Keratinocyte (primary cell): ENCODE results near the gene PDE1C. TPM values are rescaled to one million over a fixed set of nuclear protein-coding genes. Genes with fewer than 3 reads are reported as not detected.

ENCODE experiments used
- DNase-seq: peaks from one replicate; pipeline ENCODE4 v3.0.0-alpha.2; 2011; ENCODE audit warnings: low read depth, missing footprints, low spot score
- FAIRE-seq: peaks from 2 replicates; lab custom pipeline; 2011; peaks lifted over from hg19 to GRCh38; lab: Jason Lieb, UNC
- H2AFZ ChIP-seq: 2 replicates; pipeline ENCODE4 v1.6.0; 2012; ENCODE audit warnings: low read length, control low read depth, inconsistent platforms; ENCODE audit not compliant: control insufficient read depth
- H3K27ac ChIP-seq: 2 replicates; pipeline ENCODE4 v1.5.1; 2011; ENCODE audit warnings: low read length; ENCODE audit not compliant: control insufficient read depth, insufficient read depth
- H3K27me3 ChIP-seq: 3 replicates; pipeline ENCODE4 v1.6.0; 2011; ENCODE audit warnings: low read length; ENCODE audit not compliant: control insufficient read depth, insufficient read depth; ENCODE audit errors: extremely low read depth
- H3K36me3 ChIP-seq, 2 experiments: 2 replicates in 1 of 2; 3 replicates in 1 of 2; pipeline ENCODE4 v1.5.1; 2011; ENCODE audit warnings: low read length in 2 of 2, mild to moderate bottlenecking in 1 of 2; ENCODE audit not compliant: control insufficient read depth in 2 of 2, insufficient read depth in 2 of 2; ENCODE audit errors: extremely low read depth in 1 of 2
- H3K4me1 ChIP-seq: 3 replicates; pipeline ENCODE4 v1.5.1; 2011; ENCODE audit warnings: low read length; ENCODE audit not compliant: control insufficient read depth, insufficient read depth; ENCODE audit errors: extremely low read depth
- H3K4me2 ChIP-seq: 3 replicates; pipeline ENCODE4 v1.6.0; 2011; ENCODE audit warnings: low read depth, low read length; ENCODE audit not compliant: control insufficient read depth, insufficient read depth; ENCODE audit errors: extremely low read depth
- H3K4me3 ChIP-seq, 3 experiments: fragments of 200-600 bp in 1 of 3; sonication (generic) in 1 of 3; 2 replicates in 2 of 3; 3 replicates in 1 of 3; pipeline ENCODE4 v1.5.1; 2011 to 2016; ENCODE audit warnings: low read length in 3 of 3, mild to moderate bottlenecking in 3 of 3, control low read depth in 2 of 3, inconsistent platforms in 1 of 3, low read depth in 1 of 3, mixed read lengths in 1 of 3, mixed run types in 1 of 3, moderate library complexity in 1 of 3; ENCODE audit not compliant: control insufficient read depth in 2 of 3, insufficient read depth in 2 of 3; ENCODE audit errors: extremely low read depth in 1 of 3
- H3K79me2 ChIP-seq: 2 replicates; pipeline ENCODE4 v1.6.0; 2012; ENCODE audit warnings: low read length; ENCODE audit not compliant: control insufficient read depth, insufficient read depth
- H3K9ac ChIP-seq: 3 replicates; pipeline ENCODE4 v1.6.0; 2011; ENCODE audit warnings: low read length; ENCODE audit not compliant: control insufficient read depth, insufficient read depth; ENCODE audit errors: extremely low read depth
- H3K9me1 ChIP-seq: 3 replicates; pipeline ENCODE4 v1.6.0; 2011; ENCODE audit warnings: low read length; ENCODE audit not compliant: control insufficient read depth, insufficient read depth; ENCODE audit errors: extremely low read depth
- H3K9me3 ChIP-seq: 2 replicates; pipeline ENCODE4 v1.5.1; 2012; ENCODE audit warnings: low read depth, low read length; ENCODE audit not compliant: control insufficient read depth
- H4K20me1 ChIP-seq: 3 replicates; pipeline ENCODE4 v1.6.0; 2011; ENCODE audit warnings: low read length; ENCODE audit not compliant: control insufficient read depth, insufficient read depth; ENCODE audit errors: extremely low read depth
- CTCF ChIP-seq, 3 experiments: IDR thresholded peaks in 1 of 3; conservative IDR thresholded peaks in 1 of 3; optimal IDR thresholded peaks in 1 of 3; 2 replicates in 2 of 3; 3 replicates in 1 of 3; pipeline versions ENCODE3 to v1.5.1; 2011; ENCODE audit warnings: low read length in 3 of 3, mild to moderate bottlenecking in 3 of 3, moderate library complexity in 2 of 3, control low read depth in 1 of 3, inconsistent platforms in 1 of 3; ENCODE audit not compliant: insufficient read depth in 2 of 3; ENCODE audit errors: extremely low read depth in 1 of 3
- EZH2 ChIP-seq: IDR thresholded peaks from one replicate; pipeline ENCODE4 v1.6.1; 2012; ENCODE audit warnings: inconsistent platforms, mild to moderate bottlenecking, low read length, moderate library complexity
- dilution Hi-C: fragments of 300-500 bp; cut with MboI; formaldehyde crosslinking; loops from one replicate; pipeline ENCODE4 v1.7.0; 2020; ENCODE audit warnings: low sequenced_read_pairs; ENCODE audit not compliant: extremely low pct_ligation_motif_present
- polyA plus RNA-seq, 5 experiments: library from polyadenylated mRNA; depleted of rRNA in 3 of 5; stranded (reverse) in 3 of 5; stranded (forward) in 1 of 5; unstranded in 1 of 5; fragments of >200 nt; gene quantifications; 1 replicate in 1 of 5; 2 replicates in 3 of 5; 3 replicates in 1 of 5; pipeline versions ENCODE4 v1.2.1 to v1.2.3, GENCODE V29; 2011 to 2012; ENCODE audit warnings: missing spikeins in 2 of 5, low read depth in 1 of 5, low replicate concordance in 1 of 5

PDE1C gene
- polyA plus RNA-seq, 1 donor (not counting 4 experiments of a cell fraction or from before 2014, with no cell fraction given), result 2.5 TPM

- Histone ChIP-seq H3K9ac (no peak overlapping the region), H3K27me3 (peaks cover 31% of the 10 kb centered on the region), H3K36me3 (no peaks in the 10 kb centered on the region), H3K9me1 (no peaks in the 10 kb centered on the region), H3K4me2 (no peak overlapping the region), H3K27ac (no peak overlapping the region), H3K4me3 (no peak overlapping the region), H4K20me1 (no peaks in the 10 kb centered on the region), H2AFZ (no peak overlapping the region), H3K9me3 (no peaks in the 10 kb centered on the region), H3K79me2 (peaks cover 22% of the 10 kb centered on the region), H3K4me1 (peaks cover 7% of the 10 kb centered on the region)
- TF ChIP-seq CTCF (optimal IDR thresholded peaks at IDR 0.05 in 1 of 3, IDR thresholded peaks at IDR 0.05 in 1 of 3, conservative IDR thresholded peaks at IDR 0.05 in 1 of 3; ENCODE audit: extremely low read depth in 1 of 3, insufficient read depth in 2 of 3, low read length in 3 of 3), result no peak
- no peak for TF ChIP-seq EZH2
- DNase-seq (no peak), FAIRE-seq (no peak)
- dilution Hi-C loops, result no loop called here
Measured at GRCh38 chr7:32066441-32066840, 3.8 kb downstream of the PDE1C start.

GRCh38 chr7:32063614-32064013 lies 6.6 kb downstream of the PDE1C start:
- Histone ChIP-seq H3K4me2 (no peak overlapping the region), H3K27me3 (peaks cover 2% of the 10 kb centered on the region), H3K9me1 (no peaks in the 10 kb centered on the region), H3K9me3 (no peaks in the 10 kb centered on the region), H4K20me1 (no peaks in the 10 kb centered on the region), H3K4me1 (peaks cover 4% of the 10 kb centered on the region), H2AFZ (no peak overlapping the region), H3K79me2 (peaks cover 10% of the 10 kb centered on the region), H3K27ac (no peak overlapping the region), H3K4me3 (no peak overlapping the region), H3K36me3 (no peaks in the 10 kb centered on the region), H3K9ac (no peak overlapping the region)
- dilution Hi-C loops, result no loop called here
- TF ChIP-seq EZH2 (no peak), CTCF (optimal IDR thresholded peaks at IDR 0.05 in 1 of 3, IDR thresholded peaks at IDR 0.05 in 1 of 3, conservative IDR thresholded peaks at IDR 0.05 in 1 of 3; ENCODE audit: extremely low read depth in 1 of 3, insufficient read depth in 2 of 3, low read length in 3 of 3) (no peak)
- FAIRE-seq, result peak; percentile 5
- no peak for DNase-seq
